HG03460 (cell line): ENCODE results near the gene CLIP2.
"Not testable (repeated sequence)": the region's sequence is repeated elsewhere in the genome, so short reads cannot be mapped to it uniquely, and the experiment has no call there.

Experiments
- ATAC-seq: cut with Tn5 transposase; IDR thresholded peaks from one replicate; pipeline ENCODE4 v1.9.1; 2021; ENCODE audit not compliant: unreplicated experiment

Gene CLIP2

DNA sequence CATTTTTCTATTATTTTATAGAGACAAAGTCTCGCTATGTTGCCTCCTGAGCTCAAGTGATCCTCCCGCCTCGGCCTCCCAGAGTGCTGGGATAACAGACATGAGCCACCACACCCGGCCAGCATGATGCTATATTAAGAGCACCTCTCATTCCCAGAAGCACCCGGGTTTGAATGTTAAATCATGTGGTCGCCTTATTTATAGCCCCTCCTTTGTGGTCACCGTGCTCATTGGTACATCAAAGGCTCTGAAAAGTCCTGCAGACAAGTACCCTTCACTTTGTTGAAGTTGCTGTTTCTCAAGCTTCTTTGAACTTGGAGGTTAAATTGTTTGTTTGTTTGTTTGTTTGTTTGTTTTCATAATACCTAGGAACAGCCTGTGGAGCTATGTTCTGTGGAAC, 40.0 kb downstream of the CLIP2 start:
- no peak for ATAC-seq

GRCh38 chr7:74332373-74333176, 43.4 kb downstream of the CLIP2 start:
- no peak for ATAC-seq

- ATAC-seq = no peak
Measured at GRCh38 chr7:74334030-74334429, 44.8 kb downstream of the CLIP2 start.

DNA sequence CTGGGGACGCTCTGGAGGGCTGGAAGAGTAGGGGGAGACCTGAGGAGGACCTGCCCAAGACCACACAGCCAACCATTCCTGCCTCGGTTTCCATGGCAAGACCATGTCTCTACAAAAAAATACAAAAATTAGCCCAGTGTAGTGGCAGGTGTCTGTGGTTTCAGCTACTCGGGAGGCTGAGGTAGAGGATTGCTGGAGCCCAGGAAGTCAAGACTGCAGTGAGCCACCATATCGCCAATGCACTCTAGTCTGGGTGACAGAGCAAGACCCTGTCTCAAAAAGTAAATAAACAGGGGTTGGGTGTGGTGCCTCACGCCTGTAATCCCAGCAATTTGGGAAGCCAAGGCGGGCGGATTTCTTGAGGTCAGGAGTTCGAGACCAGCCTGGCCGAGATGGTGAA, 48.7 kb downstream of the CLIP2 start:
- no peak for ATAC-seq

GRCh38 chr7:74338366-74339108, 49.3 kb downstream of the CLIP2 start:
- no peak for ATAC-seq

GRCh38 chr7:74339648-74340047, 50.4 kb downstream of the CLIP2 start:
- ATAC-seq = not testable (repeated sequence)

DNA sequence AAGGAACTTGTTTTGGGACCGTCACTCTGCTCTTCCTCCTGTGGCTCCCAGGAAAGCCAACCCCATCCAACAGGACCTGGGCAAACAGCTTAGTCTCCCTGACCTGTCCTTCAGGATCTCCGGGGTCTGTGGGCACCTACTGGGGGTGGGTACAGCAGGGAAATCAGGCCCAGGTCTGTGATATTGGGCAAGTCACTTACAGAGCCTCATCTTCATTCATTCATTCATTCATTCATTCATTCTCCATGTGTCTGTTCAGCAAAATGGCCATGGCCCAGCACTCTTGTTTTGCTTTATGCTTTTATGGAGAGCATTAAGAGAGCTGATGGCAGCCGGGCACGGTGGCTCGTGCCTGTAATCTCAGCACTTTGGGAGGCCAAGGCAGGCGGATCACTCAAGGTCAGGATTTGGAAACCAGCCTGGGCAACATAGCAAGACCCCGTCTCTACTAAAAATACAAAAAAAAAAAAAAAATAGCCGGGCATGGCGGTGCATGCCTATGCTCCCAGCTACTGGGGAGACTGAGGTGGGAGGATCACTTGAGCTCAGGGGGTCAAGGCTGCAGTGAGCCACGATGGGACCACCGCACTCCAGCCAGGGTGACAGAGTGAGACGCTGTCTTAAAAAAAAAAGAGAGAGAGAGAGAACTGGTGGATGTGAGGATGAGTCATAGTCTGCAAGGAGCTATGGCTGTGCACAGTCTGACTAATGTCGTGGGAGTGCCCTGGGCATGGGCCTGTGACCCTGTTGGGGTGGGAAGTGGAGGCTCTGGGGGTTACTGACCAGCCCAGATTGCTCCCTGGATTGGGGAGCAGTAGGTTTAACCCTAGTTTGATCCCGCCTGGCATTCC, 54.3 kb downstream of the CLIP2 start:
- no peak for ATAC-seq

DNA sequence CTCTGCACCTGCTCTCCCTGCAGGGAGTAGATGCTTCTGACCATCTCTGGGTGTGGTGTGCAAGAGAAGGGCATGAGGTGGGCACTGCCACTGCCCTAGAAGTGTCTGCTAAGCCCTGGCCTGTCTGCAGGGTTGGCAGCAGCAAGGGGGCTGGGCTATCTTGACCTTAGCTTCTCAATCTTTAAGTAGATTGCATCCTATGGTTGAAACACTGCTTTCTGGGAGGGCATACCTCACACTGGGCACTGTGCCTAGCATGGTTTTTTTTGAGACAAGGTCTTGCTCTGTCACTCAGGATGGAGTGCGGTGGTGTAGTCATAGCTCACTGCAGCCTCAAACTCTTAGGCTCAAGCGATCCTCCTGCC, 54.9 kb downstream of the CLIP2 start:
- no peak for ATAC-seq

DNA sequence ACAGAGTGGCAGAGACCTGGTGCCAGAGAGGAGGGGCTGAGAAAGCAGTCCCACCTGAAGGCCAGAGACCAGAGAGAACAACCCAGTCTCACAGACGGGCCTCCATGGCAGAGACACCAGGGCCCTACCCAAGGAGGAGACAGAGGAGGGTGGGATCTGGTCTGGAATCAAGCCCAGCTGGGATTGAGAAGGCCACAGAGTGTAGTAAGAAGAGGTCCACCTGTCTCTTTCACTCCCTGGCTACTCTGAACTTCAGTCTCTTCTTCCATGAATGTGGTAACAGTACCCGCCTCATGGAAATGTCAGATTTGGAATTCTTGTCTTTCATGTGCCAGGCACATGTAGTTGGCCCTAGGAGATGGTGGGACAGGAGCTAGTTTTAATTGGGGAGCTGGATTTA, 55.6 kb downstream of the CLIP2 start:
- no peak for ATAC-seq

GRCh38 chr7:74345970-74346369, 56.8 kb downstream of the CLIP2 start:
- no peak for ATAC-seq

DNA sequence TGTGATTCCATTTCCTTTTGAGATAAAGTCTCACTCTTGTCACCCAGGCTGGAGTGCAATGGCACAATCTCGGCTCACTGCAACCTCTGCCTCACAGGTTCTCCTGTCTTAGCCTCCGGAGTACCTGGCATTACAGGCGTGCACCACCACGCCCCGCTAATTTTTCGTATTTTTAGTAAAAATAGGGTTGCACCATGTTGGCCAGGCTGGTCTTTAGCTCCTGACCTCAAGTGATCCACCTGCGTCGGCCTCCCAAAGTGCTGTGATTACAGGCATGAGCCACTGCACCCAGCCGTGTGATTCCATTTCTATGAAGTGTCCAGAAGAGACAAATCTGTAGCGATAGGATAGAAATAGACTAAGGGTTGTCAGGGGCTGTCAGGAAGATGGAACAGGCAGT, 60.4 kb downstream of the CLIP2 start:
- no peak for ATAC-seq

- no peak for ATAC-seq
Measured at GRCh38 chr7:74350751-74351150, 61.5 kb downstream of the CLIP2 start.

- no peak for ATAC-seq
Measured at GRCh38 chr7:74351836-74352235, 62.6 kb downstream of the CLIP2 start.

- not testable (repeated sequence) for ATAC-seq
Measured at GRCh38 chr7:74352551-74353138, 63.4 kb downstream of the CLIP2 start.

DNA sequence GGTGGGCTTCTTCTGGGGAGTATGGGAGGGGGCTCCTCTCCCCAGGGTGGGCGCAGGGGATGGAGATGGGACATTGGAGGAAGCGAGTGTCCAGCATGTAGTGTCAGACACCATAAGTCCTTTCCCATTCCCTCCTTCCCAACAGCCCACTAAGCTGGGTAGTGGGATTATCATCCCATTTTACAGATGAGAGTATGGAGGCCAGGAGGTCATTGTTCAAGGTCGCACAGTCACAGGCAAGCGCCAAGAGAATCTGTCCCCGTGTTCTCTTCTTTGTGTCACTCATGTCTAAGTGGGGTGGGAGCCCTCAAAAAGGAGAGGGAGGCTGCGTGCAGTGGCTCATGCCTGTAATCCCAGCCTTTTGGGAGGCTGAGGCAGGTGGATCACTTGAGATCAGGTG, 64.8 kb downstream of the CLIP2 start:
- no peak for ATAC-seq

- ATAC-seq = no peak
Measured at GRCh38 chr7:74355091-74355490, 65.9 kb downstream of the CLIP2 start.

DNA sequence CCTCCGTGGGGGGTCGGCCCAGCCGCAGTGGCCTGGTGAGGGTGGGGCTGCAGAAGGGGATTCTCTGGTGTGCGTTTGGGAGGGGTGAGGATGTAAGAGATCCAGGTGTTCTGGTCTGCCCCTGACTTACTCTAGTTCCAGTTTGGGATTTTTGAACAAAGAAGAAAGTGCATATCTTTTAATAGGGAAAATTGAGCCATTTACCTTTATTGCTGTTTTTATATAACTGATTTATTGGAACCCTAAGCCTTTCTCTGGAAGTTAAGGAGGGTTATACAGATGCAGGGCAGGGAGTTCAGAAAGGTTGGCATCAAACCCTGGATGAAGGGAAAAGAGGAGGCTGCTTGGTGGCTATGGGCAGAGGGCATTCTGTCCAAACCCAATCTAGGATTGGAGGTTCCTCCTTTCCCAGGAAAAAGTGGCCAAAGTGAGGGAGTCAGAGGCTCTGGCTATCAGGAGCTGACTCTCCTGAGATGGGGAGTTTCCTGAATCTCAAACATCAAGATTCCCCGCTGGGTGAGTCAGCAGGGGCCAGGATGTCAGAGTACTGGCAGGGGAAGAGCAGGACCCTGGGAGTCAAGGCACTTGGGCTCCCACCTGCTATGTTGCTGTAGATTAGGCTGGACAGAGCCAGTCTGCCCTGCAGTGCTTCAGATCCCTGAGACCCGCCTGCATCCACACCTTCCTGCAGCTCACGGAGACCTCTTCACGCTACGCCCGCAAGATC, 67.5 kb downstream of the CLIP2 start:
- no peak for ATAC-seq

DNA sequence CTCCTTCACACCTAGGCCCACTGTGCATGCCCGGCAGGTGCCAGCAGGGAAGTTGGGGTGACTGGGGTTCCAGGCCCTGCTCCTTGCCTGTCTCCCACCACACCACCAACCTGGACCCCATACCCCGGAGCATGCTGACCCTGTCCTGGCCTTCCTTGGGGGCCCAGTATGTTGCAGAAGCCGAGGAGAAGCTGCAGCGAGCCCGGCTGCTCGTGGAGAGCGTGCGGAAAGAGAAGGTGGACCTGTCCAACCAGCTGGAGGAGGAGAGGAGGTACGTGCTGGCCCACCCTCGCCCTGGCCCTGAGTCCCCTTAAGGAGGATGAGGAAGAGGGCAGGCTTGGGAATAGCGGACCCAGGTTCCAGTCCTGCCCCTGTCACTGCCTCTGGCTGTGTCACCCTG, 70.8 kb downstream of the CLIP2 start:
- no peak for ATAC-seq

GRCh38 chr7:74362266-74362665, 73.1 kb downstream of the CLIP2 start:
- no peak for ATAC-seq

DNA sequence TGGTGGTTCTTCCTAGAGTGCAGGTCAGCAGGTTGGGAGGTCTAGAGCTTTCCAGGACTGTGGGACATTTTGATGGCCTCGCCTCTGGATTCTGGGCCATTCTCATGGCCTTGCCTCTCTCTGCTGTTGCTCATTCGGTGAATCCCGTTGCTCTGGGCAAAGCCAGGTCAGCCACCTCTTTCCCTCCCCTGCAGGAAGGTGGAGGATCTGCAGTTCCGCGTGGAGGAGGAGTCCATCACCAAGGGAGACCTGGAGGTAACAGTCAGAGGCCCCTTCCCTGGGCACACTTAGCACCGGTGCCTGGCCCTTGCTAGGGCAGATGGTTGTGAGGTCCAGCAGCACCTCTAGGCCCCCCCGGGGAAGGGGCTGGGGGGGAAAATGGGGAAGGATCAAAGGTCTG, 74.9 kb downstream of the CLIP2 start:
- no peak for ATAC-seq
